GM21526 (cell line): ENCODE data around the gene HHAT.

ENCODE experiments used
- ATAC-seq: cut with Tn5 transposase; IDR thresholded peaks from one replicate; pipeline ENCODE4 v1.9.1; 2021; ENCODE audit warnings: moderate library complexity; ENCODE audit not compliant: unreplicated experiment, low FRiP score

Gene HHAT

GRCh38 chr1:210586771-210587170 lies 258.1 kb downstream of the HHAT start:
- no peak for ATAC-seq

GRCh38 chr1:210587566-210587965 lies 258.9 kb downstream of the HHAT start:
- no peak for ATAC-seq

DNA sequence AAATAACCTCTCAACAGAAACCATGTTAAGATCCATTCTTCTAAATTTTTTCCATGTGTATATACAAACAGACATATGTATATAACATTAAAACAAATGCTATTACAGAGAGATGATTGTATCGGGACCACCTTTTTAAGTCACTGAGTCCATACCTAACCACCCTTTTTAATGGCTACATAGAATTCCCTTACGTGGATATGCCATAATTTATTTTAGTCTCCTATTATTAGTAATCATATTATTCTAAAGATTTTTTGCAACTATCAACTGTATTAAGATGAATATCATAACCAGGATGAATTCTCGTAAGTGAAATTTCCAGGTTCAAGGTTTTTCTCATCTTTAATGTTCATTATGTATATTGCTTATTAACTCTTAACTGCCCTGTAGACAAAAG lies 259.7 kb downstream of the HHAT start:
- ATAC-seq: no peak

- ATAC-seq: no peak
These were observed 260.2 kb downstream of the HHAT start for GRCh38 chr1:210588946-210589345.

- ATAC-seq: no peak
These were observed 262.5 kb downstream of the HHAT start for GRCh38 chr1:210591214-210591613.

DNA sequence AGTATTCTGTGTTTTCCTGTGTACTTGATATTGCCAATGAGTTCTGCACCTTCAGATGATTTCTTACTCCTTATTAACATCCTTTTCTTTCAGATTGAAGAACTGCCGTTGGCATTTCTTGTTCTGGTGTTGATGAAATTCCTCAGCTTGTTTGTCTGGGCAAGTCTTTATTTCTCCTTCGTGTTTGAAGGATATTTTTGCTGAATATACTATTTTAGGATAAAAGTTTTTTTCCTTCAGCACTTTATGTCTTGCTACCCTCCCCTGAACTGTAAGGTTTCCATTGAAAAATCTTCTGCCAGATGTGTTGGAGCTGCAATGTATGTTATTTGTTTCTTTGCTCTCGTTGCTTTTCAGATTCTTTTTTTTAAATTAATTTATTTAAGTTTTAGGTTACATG lies 265.9 kb downstream of the HHAT start:
- no peak for ATAC-seq

DNA sequence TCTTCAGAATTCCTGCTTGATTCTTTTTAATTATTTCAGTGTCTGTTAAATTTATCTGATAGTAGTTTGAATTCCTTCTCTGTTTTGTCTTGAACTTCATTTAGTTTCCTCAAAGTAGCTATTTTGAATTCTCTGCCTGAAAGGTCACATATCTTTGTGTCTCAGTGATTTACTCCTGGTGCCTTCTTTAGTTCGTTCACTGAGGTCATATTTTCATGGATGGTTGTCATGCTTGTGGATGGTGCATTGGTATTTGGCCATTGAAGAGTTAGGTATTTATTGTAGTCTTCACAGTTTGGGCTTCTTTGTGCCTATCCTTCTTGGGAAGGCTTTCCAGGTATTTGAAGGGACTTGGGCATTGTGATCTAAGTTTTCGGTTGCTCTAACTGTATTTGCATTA lies 267.9 kb downstream of the HHAT start:
- ATAC-seq: no peak

DNA sequence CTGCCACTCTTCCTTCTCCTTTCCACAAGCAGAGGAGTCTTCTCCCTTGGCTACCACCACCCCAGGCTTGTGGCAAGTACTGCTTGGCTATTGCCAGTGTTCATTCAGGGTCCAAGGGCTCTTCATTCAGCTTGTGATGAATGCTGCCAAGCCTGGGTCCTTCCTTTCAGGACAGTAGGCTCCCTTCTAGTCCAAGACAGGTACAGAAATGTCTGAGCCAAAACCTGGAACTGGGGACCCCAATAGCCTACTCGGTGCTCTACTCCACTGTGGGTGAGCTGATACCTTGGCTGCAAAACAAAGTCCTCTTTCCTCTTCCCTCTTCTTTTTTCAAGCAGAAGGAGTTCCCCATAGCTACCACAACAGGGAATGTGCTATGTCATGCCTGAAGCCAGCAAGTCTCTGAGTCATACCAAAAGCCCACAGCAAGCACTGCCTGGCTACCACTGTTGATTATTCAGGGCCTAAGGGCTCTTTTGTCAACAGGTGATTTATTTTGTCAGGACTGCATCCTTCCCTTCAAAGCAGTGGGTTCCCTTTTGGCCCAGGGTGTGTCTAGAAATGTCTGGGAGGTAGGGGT lies 268.9 kb downstream of the HHAT start:
- ATAC-seq: no peak

DNA sequence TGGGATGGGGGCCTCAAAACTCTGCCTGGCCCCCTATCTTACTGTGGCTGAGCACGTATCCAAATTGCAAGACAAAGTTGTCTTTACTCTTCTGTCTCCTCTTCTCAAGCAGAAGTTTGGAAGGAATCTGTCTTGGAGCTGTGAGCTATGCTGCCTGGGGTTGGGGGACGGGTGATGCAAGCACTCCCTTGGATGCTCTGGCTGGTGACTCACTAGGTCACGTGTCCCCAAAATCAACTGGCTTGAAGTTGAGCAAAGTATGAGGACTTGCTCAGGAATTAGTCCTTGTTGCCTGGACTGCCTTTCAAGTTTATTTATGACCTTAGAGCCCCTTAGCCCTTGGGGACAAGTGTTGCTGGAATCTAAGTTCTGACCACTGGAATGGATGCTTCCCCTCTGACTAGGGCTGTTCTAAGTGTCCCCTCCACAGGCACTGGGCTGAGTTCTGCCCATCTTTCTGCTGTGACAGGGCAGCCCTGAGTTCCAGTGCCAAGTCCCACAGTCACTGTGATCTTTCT lies 269.5 kb downstream of the HHAT start:
- no peak for ATAC-seq

- ATAC-seq: no peak
These were observed 271.9 kb downstream of the HHAT start for GRCh38 chr1:210600421-210601159.

GRCh38 chr1:210603123-210603522 lies 274.4 kb downstream of the HHAT start:
- ATAC-seq: no peak

DNA sequence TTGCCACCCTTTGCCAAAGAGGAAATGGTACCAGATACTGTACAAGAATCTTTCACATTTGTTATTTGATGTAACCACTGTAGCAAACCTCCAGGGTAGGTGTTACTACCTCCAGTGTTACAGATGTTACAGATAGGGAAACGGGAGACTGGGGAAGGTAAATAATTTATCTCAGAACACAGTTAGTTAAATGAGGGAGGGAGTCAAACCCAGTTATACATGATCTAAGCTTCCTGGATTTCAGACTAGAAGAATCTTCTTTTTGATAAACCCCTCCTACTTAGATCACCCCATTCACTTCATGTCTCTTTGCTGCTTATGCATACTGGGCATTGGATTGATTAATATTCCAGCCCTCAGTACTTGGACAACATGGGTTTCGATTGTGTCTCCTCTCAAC lies 276.4 kb downstream of the HHAT start:
- no peak for ATAC-seq

DNA sequence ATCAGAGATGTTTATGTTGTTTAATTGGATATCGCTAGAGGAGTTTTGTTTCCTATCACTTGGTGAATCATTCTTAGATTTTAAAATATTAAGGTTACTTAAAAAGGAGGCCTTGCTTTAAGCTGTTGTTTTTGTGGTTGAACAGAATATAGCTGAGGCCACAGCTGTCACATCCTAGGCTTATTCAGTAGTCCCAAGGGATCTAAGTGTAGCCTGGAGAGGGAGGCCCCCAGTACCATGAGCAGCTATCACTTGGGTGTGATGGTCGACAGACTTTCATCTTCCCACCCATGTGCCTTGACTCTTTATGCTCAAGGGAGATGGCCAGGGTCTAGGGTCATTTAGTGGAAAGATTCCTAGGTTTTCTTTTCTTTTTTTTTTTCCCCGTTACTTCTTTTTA lies 278.7 kb downstream of the HHAT start:
- no peak for ATAC-seq

- ATAC-seq: no peak
These were observed 280.1 kb downstream of the HHAT start for GRCh38 chr1:210608767-210609166.

DNA sequence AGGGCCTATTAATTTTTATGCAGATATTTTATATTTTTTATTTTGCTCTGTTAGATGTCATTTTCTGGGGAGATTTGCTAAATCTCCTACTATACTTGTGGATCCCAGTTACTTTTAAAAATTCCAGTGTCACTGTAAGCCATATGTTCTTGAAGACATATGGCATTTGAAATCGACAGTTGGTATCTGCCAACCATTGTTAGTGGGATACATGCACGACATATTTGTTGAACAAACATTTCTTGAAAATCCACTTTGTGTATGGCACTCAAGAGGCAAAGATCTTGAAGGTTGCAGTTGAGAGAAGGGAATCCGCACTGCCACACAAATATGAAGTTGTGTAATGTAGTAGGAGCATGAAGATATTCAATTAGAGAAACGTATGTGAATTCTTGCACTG lies 287.7 kb downstream of the HHAT start:
- no peak for ATAC-seq

- ATAC-seq: no peak
These were observed 288.6 kb downstream of the HHAT start for GRCh38 chr1:210617293-210617692.

DNA sequence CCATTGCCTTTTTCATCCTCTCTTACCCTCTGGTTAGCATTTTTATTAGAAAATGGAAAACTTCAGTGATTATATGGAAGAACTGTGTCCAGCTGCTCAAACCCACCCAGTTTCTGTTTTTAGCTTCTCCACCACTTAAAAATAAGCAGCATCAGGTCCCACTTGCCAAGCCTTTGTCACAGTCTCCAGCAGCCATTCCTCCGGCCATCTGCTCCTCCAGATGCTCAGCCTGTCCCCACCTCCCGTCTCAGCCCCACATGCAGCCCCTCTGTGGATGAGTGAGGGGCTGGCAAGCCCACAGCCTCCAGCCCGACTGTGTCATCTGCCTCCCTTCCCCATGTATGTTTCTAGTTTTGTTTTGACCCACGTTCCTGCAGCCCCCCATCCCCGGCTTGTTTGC lies 289.7 kb downstream of the HHAT start:
- ATAC-seq: no peak

DNA sequence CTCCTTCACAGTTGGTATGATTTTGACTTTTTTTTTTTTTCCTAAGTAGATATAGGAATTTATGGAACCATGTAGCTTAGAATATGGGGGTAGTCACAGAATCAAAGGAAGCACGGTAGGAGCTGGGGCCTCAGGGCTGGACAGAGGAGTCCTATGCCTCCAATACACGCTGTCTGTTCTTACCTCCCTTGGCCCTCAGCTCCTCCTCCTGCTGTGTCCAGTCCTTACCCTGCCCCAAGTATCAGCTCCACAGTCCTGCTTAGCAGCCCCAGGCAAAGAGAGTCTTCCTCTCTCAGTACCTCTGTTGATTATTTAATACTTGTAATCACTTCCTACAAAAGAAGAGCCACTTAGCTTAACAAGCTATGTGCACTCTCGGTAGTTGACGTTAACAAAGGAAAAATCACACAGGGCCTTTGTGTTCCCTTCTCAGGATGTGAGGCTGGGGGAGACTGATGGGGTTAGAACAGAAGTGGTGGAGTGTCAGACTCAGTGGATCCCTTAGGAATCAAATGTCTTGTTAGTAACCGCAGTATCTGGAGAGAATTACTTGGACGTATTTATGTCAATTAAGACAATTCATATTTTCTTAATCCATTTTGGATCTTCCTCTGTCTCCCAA lies 292.3 kb downstream of the HHAT start:
- no peak for ATAC-seq

DNA sequence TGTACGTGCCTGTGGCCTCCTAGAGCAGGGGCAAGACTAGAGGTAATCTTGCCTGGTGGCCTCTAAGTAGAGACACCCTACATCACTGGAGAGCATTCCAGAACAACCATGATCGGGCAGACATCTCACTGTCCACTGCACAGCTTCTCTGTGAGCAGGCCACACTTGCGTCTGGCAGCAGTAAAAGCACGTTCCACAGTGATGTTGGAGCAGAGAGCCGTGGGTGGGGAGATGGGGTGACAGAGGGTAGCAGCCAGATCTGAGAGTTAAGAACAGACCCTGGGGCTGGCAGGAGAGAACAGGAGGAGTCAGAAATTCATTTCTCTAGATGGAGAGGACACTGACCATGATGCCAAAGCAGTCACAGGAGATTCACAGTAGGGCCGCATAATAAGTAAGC lies 293.0 kb downstream of the HHAT start:
- no peak for ATAC-seq

- ATAC-seq: no peak
These were observed 296.0 kb downstream of the HHAT start for GRCh38 chr1:210624722-210625121.

DNA sequence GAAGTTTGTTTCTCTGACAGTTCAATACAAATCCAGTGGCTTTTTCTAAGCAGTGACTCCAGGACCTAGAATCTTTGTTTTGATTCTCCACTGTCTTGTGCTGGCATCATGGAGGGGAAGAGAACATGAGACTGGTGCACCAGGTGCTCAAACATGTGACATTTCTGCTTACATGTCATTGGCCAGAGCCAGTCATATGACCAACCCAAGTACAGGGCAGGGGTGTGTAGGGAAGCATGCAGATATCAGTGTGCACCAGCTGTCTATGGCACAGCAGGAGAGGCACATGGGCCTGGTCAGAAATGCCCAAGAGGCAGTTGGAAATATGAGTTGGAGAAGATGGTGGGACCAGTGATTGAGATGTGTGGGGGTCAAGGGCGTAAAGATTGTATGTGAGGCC lies 297.0 kb downstream of the HHAT start:
- ATAC-seq: no peak

DNA sequence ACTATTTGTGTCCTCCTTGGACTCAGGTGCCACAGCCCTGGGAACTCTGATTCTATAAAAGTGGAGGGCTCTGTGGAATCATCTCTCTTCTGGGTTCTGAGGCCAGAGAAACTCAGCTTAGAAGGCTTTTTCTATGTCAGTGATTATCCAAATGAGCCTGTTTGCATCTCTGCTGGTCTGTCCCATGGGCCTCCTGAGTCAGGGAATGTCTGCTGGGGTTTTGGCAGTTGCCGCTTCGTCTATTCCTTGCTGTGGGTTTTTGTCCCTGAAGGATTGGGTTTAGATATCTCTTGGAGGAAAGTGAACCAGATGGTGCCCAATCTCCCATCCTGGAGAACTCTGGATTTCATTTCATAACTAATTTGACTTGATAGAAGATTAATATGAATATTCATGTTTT lies 297.6 kb downstream of the HHAT start:
- ATAC-seq: no peak
